H1 (cell line): ENCODE measurements around the gene DNAH8. TPM values are rescaled to one million over a fixed set of nuclear protein-coding genes. Genes with fewer than 3 reads are reported as not detected.

Experiments
- CTCF ChIA-PET: fragments of 300-600 bp; sonication (Branson Sonifier 250); formaldehyde crosslinking; loops from one replicate; lab custom pipeline; 2021; ENCODE audit not compliant: partially characterized antibody; lab: Charles Lee
- POLR2A ChIA-PET: fragments of 300-600 bp; sonication (Branson Sonifier 250); formaldehyde crosslinking; loops from one replicate; lab custom pipeline; 2021; ENCODE audit warnings: inconsistent platforms; ENCODE audit not compliant: partially characterized antibody; lab: Charles Lee
- DNase-seq, 2 experiments: peaks; one replicate each; pipeline versions ENCODE4 v3.0.0 to v3.0.0-alpha.2; 2010 to 2022; ENCODE audit warnings: low spot score in 2 of 2, low read depth in 1 of 2, mixed read lengths in 1 of 2
- FAIRE-seq: peaks from 2 replicates; lab custom pipeline; 2011; peaks lifted over from hg19 to GRCh38; lab: Jason Lieb, UNC
- H2AFZ ChIP-seq: 2 replicates; pipeline ENCODE4 v1.8.1; 2012; ENCODE audit warnings: low read length, inconsistent platforms
- H2AK5ac ChIP-seq: 2 replicates; pipeline ENCODE4 v1.6.1; 2013; ENCODE audit warnings: low read depth, low read length
- H2BK120ac ChIP-seq: replicated peaks from 2 replicates; pipeline ENCODE3; 2013; ENCODE audit warnings: low read depth, low read length, inconsistent platforms
- H2BK12ac ChIP-seq: 2 replicates; pipeline ENCODE4 v1.6.1; 2013; ENCODE audit warnings: low read depth, low read length
- H2BK15ac ChIP-seq: 2 replicates; pipeline ENCODE4 v1.6.1; 2013; ENCODE audit warnings: low read length
- H2BK20ac ChIP-seq: 2 replicates; pipeline ENCODE4 v1.6.1; 2013; ENCODE audit warnings: low read length
- H2BK5ac ChIP-seq: 2 replicates; pipeline ENCODE4 v1.6.1; 2013; ENCODE audit warnings: low read depth, low read length
- H3K14ac ChIP-seq: 2 replicates; pipeline ENCODE4 v1.6.1; 2013; ENCODE audit warnings: inconsistent platforms; ENCODE audit not compliant: insufficient read length
- H3K18ac ChIP-seq: 2 replicates; pipeline ENCODE4 v1.6.1; 2013; ENCODE audit warnings: low read length; ENCODE audit errors: extremely low read depth
- H3K23ac ChIP-seq: 2 replicates; pipeline ENCODE4 v1.6.1; 2013; ENCODE audit warnings: inconsistent platforms; ENCODE audit not compliant: insufficient read length
- H3K23me2 ChIP-seq: 2 replicates; pipeline ENCODE4 v1.6.1; 2013; ENCODE audit warnings: low read depth, low read length
- H3K27ac ChIP-seq: 2 replicates; pipeline ENCODE4 v1.6.1; 2011; ENCODE audit warnings: low read depth, low read length, inconsistent platforms
- H3K27me3 ChIP-seq, 4 experiments: replicated peaks in 1 of 4; 1 replicate in 1 of 4; 2 replicates in 3 of 4; pipeline versions ENCODE4 v1.6.1 to v1.8.1; 2011 to 2013; ENCODE audit warnings: low read length in 3 of 4, mild to moderate bottlenecking in 3 of 4, inconsistent platforms in 2 of 4, mixed read lengths in 2 of 4, moderate library complexity in 1 of 4; ENCODE audit not compliant: control insufficient read depth in 3 of 4, insufficient read depth in 3 of 4; ENCODE audit errors: extremely low read depth in 1 of 4
- H3K36me3 ChIP-seq, 4 experiments: 2 replicates each; pipeline versions ENCODE4 v1.6.1 to v1.8.1; 2011 to 2013; ENCODE audit warnings: mild to moderate bottlenecking in 4 of 4, low read length in 3 of 4, moderate library complexity in 2 of 4, control low read depth in 1 of 4, inconsistent platforms in 1 of 4; ENCODE audit not compliant: insufficient read depth in 4 of 4, control insufficient read depth in 2 of 4
- H3K4ac ChIP-seq: replicated peaks from 2 replicates; pipeline ENCODE3; 2013; ENCODE audit warnings: low read length, low read depth, mixed read lengths, inconsistent platforms; ENCODE audit not compliant: insufficient read length
- H3K4me1 ChIP-seq, 4 experiments: replicated peaks in 1 of 4; 1 replicate in 1 of 4; 2 replicates in 3 of 4; pipeline versions ENCODE4 v1.6.1 to v1.8.1; 2011 to 2013; ENCODE audit warnings: low read length in 3 of 4, inconsistent platforms in 2 of 4, mixed read lengths in 1 of 4; ENCODE audit not compliant: insufficient read depth in 4 of 4, control insufficient read depth in 3 of 4
- H3K4me2 ChIP-seq, 2 experiments: 2 replicates each; pipeline versions ENCODE4 v1.6.1 to v1.8.1; 2011 to 2013; ENCODE audit warnings: low read depth in 2 of 2, low read length in 2 of 2, control low read depth in 1 of 2, inconsistent platforms in 1 of 2, mild to moderate bottlenecking in 1 of 2; ENCODE audit not compliant: insufficient read depth in 1 of 2
- H3K4me3 ChIP-seq, 4 experiments: fragments of 200-600, 300-600 bp in 1 of 4; sonication (generic), shearing (Covaris generic), sonication (Bioruptor Twin) in 1 of 4; 2 replicates each; pipeline versions ENCODE4 v1.5.1 to v1.8.1; 2011 to 2016; ENCODE audit warnings: low read length in 4 of 4, low read depth in 3 of 4, control low read depth in 2 of 4, inconsistent platforms in 2 of 4, mild to moderate bottlenecking in 2 of 4, mixed read lengths in 1 of 4, moderate library complexity in 1 of 4; ENCODE audit not compliant: insufficient read depth in 2 of 4; ENCODE audit errors: extremely low read depth in 1 of 4
- H3K56ac ChIP-seq: replicated peaks from 2 replicates; pipeline ENCODE3; 2013; ENCODE audit warnings: low read depth, mild to moderate bottlenecking, mixed read lengths, low read length, inconsistent platforms; ENCODE audit not compliant: insufficient read length
- H3K79me1 ChIP-seq: 2 replicates; pipeline ENCODE4 v1.6.1; 2013; ENCODE audit warnings: low read depth, low read length, control low read depth
- H3K79me2 ChIP-seq, 2 experiments: 2 replicates each; pipeline versions ENCODE4 v1.6.1 to v1.8.1; 2012 to 2013; ENCODE audit warnings: low read length in 2 of 2, mild to moderate bottlenecking in 2 of 2, inconsistent platforms in 1 of 2; ENCODE audit not compliant: insufficient read depth in 2 of 2, control insufficient read depth in 1 of 2
- H3K9ac ChIP-seq, 4 experiments: replicated peaks in 1 of 4; 1 replicate in 1 of 4; 2 replicates in 3 of 4; pipeline versions ENCODE4 v1.6.1 to v1.8.1; 2011 to 2013; ENCODE audit warnings: low read depth in 3 of 4, low read length in 3 of 4, control low read depth in 2 of 4, mild to moderate bottlenecking in 2 of 4, moderate library complexity in 2 of 4, inconsistent platforms in 1 of 4; ENCODE audit errors: extremely low read depth in 1 of 4
- H3K9me3 ChIP-seq, 2 experiments: 2 replicates each; pipeline versions ENCODE4 v1.6.1 to v1.8.1; 2012 to 2013; ENCODE audit warnings: mild to moderate bottlenecking in 2 of 2, moderate library complexity in 2 of 2, control low read depth in 1 of 2, inconsistent platforms in 1 of 2, low read depth in 1 of 2, low read length in 1 of 2, mixed read lengths in 1 of 2; ENCODE audit not compliant: insufficient read depth in 2 of 2
- H4K20me1 ChIP-seq, 2 experiments: replicated peaks in 1 of 2; 2 replicates each; pipeline versions ENCODE3 to v1.8.1; 2011 to 2013; ENCODE audit warnings: inconsistent platforms in 2 of 2, low read length in 2 of 2, mild to moderate bottlenecking in 1 of 2; ENCODE audit not compliant: insufficient read depth in 2 of 2, control insufficient read depth in 1 of 2
- H4K5ac ChIP-seq: 2 replicates; pipeline ENCODE4 v1.6.1; 2013; ENCODE audit warnings: low read length, low read depth, mixed read lengths, inconsistent platforms; ENCODE audit not compliant: insufficient read length
- H4K8ac ChIP-seq: 2 replicates; pipeline ENCODE4 v1.8.0; 2013; ENCODE audit warnings: mild to moderate bottlenecking, moderate library complexity, low read length, inconsistent platforms; ENCODE audit not compliant: insufficient read depth; ENCODE audit errors: extremely low read depth
- H4K91ac ChIP-seq: replicated peaks from 2 replicates; pipeline ENCODE3; 2013; ENCODE audit warnings: low read length, mixed read lengths, inconsistent platforms; ENCODE audit not compliant: insufficient read length
- BRCA1 ChIP-seq: IDR thresholded peaks from 2 replicates; pipeline ENCODE4 v1.6.1; 2012; ENCODE audit warnings: low read depth, low read length, improper control_type of control experiment
- EZH2 ChIP-seq: fragments of 200-600 bp; sonication (generic); IDR thresholded peaks from 2 replicates; pipeline ENCODE4 v1.7.1; 2012; ENCODE audit warnings: low read depth, mild to moderate bottlenecking, moderate library complexity, low read length, inconsistent platforms; ENCODE audit not compliant: severe bottlenecking
- FOSL1 ChIP-seq: IDR thresholded peaks from 2 replicates; pipeline ENCODE4 v1.6.1; 2011; ENCODE audit warnings: mild to moderate bottlenecking, low read depth, low read length, moderate library complexity; ENCODE audit not compliant: insufficient read depth
- GTF2F1 ChIP-seq: IDR thresholded peaks from 2 replicates; pipeline ENCODE4 v1.6.1; 2012; ENCODE audit warnings: low read depth, low read length, improper control_type of control experiment, borderline replicate concordance
- KDM1A ChIP-seq: fragments of 200-600, 300-600 bp; sonication (generic); IDR thresholded peaks from 2 replicates; pipeline ENCODE4 v1.7.1; 2016; ENCODE audit warnings: mild to moderate bottlenecking, low read length, borderline replicate concordance
- MAFK ChIP-seq: IDR thresholded peaks from 2 replicates; pipeline ENCODE4 v1.6.1; 2012; ENCODE audit warnings: low read depth, mild to moderate bottlenecking, improper control_type of control experiment, low read length
- NANOG ChIP-seq: IDR thresholded peaks from 2 replicates; pipeline ENCODE4 v1.6.1; 2011; ENCODE audit warnings: low read length, low read depth, mild to moderate bottlenecking, inconsistent platforms; ENCODE audit not compliant: insufficient read depth, poor library complexity, severe bottlenecking
- POLR2A ChIP-seq, 2 experiments: IDR thresholded peaks; 1 replicate in 1 of 2; 2 replicates in 1 of 2; pipeline ENCODE4 v1.6.1; 2011; ENCODE audit warnings: low read depth in 2 of 2, low read length in 2 of 2, mild to moderate bottlenecking in 2 of 2; ENCODE audit errors: control extremely low read depth in 1 of 2
- RBBP5 ChIP-seq: IDR thresholded peaks from 2 replicates; pipeline ENCODE4 v1.7.1; 2012; ENCODE audit warnings: low read depth, mild to moderate bottlenecking, inconsistent platforms, low read length, moderate library complexity, borderline replicate concordance
- SIX5 ChIP-seq: IDR thresholded peaks from 2 replicates; pipeline ENCODE4 v1.6.1; 2011; ENCODE audit warnings: mild to moderate bottlenecking, low read depth, low read length
- TAF1 ChIP-seq: IDR thresholded peaks from 2 replicates; pipeline ENCODE4 v1.6.1; 2011; ENCODE audit warnings: mild to moderate bottlenecking, low read depth, low read length
- TEAD4 ChIP-seq: IDR thresholded peaks from 2 replicates; pipeline ENCODE4 v1.6.1; 2012; ENCODE audit warnings: low read depth, low read length, inconsistent platforms, mixed read lengths
- WGBS, 2 experiments: shearing (Covaris generic) in 1 of 2; methylation state at CpG; one replicate each; pipeline versions ENCODE4 v1.1.6 to v1.1.7; 2013 to 2015; ENCODE audit warnings: low lambda C conversion rate in 2 of 2, mixed read lengths in 2 of 2, inconsistent platforms in 1 of 2, low coverage in 1 of 2, missing lambda C conversion rate in 1 of 2; ENCODE audit not compliant: insufficient replicate concordance in 2 of 2, insufficient coverage in 1 of 2, insufficient read length in 1 of 2; ENCODE audit errors: extremely low coverage in 1 of 2, missing lambda C conversion rate in 1 of 2; 5-methylcytosine and 5-hydroxymethylcytosine counted together
- polyA plus RNA-seq, 7 experiments: library from polyadenylated mRNA; depleted of rRNA in 3 of 7; stranded (reverse) in 5 of 7; unstranded in 2 of 7; fragments of >200 nt in 5 of 7; fragments of 200-250 nt in 2 of 7; gene quantifications; 1 replicate in 5 of 7; 2 replicates in 1 of 7; 4 replicates in 1 of 7; pipeline versions ENCODE4 v1.2.1 to v1.2.3, GENCODE V29; 2011 to 2013; ENCODE audit warnings: missing spikeins in 2 of 7, mixed read lengths in 2 of 7
- total RNA-seq: library from RNA; stranded (reverse); fragmentation: NEBNext Ultra II Directional; extraction: Animal tissue kit (Norgen Biotek cat#: 25700); gene quantifications from 2 replicates; pipeline ENCODE4 v1.2.1, GENCODE V29; 2021
- TF ChIP-seq, protein P1 (sequence below): IDR thresholded peaks from 2 replicates; pipeline ENCODE4 v1.6.1; 2012; ENCODE audit warnings: inconsistent platforms

The DNAH8 gene
- total and polyA plus RNA-seq, 2 of the 8 experiments (the other 6 are each of a cell fraction or from before 2014, with no cell fraction given), result under 0.01 TPM; not detected in 1

DNA sequence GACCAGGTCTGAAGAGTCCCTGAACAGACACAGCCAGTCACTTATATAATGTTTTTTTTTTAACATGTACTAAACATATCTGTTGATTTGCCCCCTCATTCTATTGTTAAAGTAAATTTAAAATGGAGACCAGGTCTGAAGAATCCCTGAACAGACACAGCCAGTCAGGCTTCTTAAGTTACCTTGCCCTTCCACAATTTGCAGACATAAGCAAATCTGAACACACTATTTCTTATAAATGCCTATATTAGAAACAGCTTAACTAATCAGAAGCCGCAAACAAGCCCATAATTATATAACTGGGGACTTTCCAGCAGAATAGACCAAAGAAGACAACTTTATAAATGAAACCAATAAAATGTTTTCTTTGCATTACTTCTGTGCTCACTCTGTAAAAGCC lies 118.2 kb downstream of the DNAH8 start:
- POLR2A ChIA-PET, result no interaction called here
- TF ChIP-seq NANOG, result no peak
- no peak for TF ChIP-seq MAFK
- TF ChIP-seq, protein P1, sequence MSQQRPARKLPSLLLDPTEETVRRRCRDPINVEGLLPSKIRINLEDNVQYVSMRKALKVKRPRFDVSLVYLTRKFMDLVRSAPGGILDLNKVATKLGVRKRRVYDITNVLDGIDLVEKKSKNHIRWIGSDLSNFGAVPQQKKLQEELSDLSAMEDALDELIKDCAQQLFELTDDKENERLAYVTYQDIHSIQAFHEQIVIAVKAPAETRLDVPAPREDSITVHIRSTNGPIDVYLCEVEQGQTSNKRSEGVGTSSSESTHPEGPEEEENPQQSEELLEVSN, result no peak
- no peak for TF ChIP-seq BRCA1
- no peak for TF ChIP-seq POLR2A (IDR thresholded peaks at IDR 0.05; ENCODE audit: control extremely low read depth in 1 of 2, low read depth in 2 of 2, low read length in 2 of 2)
- no peak for TF ChIP-seq TEAD4
- TF ChIP-seq TAF1, result no peak
- no peak for TF ChIP-seq KDM1A
- no peak for TF ChIP-seq FOSL1
- no peak for TF ChIP-seq RBBP5
- no peak for TF ChIP-seq SIX5
- no peak for TF ChIP-seq GTF2F1
- TF ChIP-seq EZH2, result no peak

More for the DNA sequence above, 118.2 kb downstream of the DNAH8 start:
- H3K4me1 ChIP-seq, result peaks cover 0 to 3% (median 2%) of the 10 kb centered on the region in 4 experiments; a peak in 3 of 7 replicates
- H4K5ac ChIP-seq, result no peak overlapping the region
- no peak overlapping the region for H2BK20ac ChIP-seq
- no peaks in the 10 kb centered on the region; a peak in 2 of 7 replicates for H3K27me3 ChIP-seq
- no peak overlapping the region for H4K91ac ChIP-seq
- no peaks in the 10 kb centered on the region for H3K23me2 ChIP-seq
- no peak overlapping the region for H2AFZ ChIP-seq
- WGBS, 2 experiments, result 92% methylated on average over 1 of the region's 1 CpG; no CpG with 5 or more reads in 1 of the 2 experiments
- no peak overlapping the region for H2BK12ac ChIP-seq
- H4K20me1 ChIP-seq, result no peaks in the 10 kb centered on the region
- H3K18ac ChIP-seq, result no peak overlapping the region
- H3K4me3 ChIP-seq, result no peak overlapping the region
- CTCF ChIA-PET, result no interaction called here
- no peaks in the 10 kb centered on the region for H3K79me2 ChIP-seq
- no peaks in the 10 kb centered on the region for H3K9me3 ChIP-seq
- H4K8ac ChIP-seq, result no peak overlapping the region
- H3K56ac ChIP-seq, result no peak overlapping the region
- no peak overlapping the region for H3K14ac ChIP-seq
- H3K23ac ChIP-seq, result no peak overlapping the region
- no peak overlapping the region for H2AK5ac ChIP-seq
- H2BK120ac ChIP-seq, result no peak overlapping the region
- H2BK5ac ChIP-seq, result no peak overlapping the region
- FAIRE-seq (no peak), DNase-seq (no peak)
- no peak overlapping the region for H2BK15ac ChIP-seq
- H3K27ac ChIP-seq, result no peak overlapping the region
- H3K36me3 ChIP-seq, result no peaks in the 10 kb centered on the region
- no peak overlapping the region for H3K4me2 ChIP-seq
- H3K9ac ChIP-seq, result no peak overlapping the region
- H3K4ac ChIP-seq, result no peak overlapping the region
- no peaks in the 10 kb centered on the region for H3K79me1 ChIP-seq
